Mesenteric fat pad (tissue), 1 donor: ENCODE measurements around the gene RAI2. TPM values are rescaled to one million over a fixed set of nuclear protein-coding genes. Genes with fewer than 3 reads are reported as not detected.

Source experiments
- DNase-seq: peaks from one replicate; pipeline ENCODE4 v3.0.0-alpha.2; 2020; ENCODE audit warnings: low spot score
- total RNA-seq: library from RNA; stranded (reverse); fragmentation: NEBNext Ultra II Directional; extraction: Animal tissue kit (Norgen Biotek cat#: 25700); gene quantifications from one replicate; pipeline ENCODE4 v1.2.1, GENCODE V29; 2021
- donor health status: DM: yes; HTN: yes; CAD: no.

Gene RAI2
- total RNA-seq, 1 donor from 2014 or later: 15.9 TPM

- DNase-seq: no peak
Observed at GRCh38 chrX:17829566-17829965, 31.5 kb downstream of the RAI2 start.

GRCh38 chrX:17828171-17828570, 32.9 kb downstream of the RAI2 start:
- DNase-seq: no peak

DNA sequence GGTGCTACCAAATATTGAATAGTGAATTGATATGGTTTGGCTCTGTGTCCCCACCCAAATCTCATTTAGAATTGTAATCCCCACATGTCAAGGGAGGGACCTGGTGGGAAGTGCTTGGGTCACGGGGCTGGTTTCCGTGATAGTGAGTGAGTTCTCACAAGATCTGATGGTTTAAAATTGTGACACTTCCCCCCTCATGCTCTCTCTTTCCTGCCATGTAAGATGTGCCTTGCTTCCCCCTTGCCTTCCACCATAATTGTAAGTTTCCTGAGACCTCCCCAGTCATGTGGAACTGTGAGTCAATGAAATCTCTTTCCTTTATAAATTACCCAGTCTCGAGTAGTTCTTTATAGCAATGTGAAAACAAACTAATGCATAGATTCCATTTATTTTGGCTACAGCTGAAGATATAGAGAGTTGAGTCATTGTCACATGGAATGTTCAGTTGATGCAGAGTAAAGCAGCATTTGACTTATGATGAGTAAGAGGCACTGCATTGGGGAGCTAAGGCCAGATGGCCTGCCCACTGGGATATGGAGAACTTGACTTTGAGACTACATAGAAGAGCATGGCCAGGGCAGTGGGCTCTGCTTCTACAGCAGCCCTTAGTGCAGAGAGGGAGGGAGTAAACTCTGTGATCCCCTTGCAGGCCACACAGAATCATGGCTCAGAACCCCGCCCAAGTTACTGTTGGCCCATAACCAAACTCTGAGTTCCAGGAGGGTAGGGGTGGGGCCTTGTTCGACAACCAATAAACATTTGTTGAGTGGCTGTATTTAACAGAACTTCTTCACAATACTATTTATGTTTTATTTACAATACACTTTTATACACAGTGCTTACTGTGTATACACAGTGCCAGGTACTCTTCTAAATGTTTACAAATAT, 34.2 kb downstream of the RAI2 start:
- DNase-seq: no peak

- no peak for DNase-seq
Observed at GRCh38 chrX:17824980-17825379, 36.1 kb downstream of the RAI2 start.

DNA sequence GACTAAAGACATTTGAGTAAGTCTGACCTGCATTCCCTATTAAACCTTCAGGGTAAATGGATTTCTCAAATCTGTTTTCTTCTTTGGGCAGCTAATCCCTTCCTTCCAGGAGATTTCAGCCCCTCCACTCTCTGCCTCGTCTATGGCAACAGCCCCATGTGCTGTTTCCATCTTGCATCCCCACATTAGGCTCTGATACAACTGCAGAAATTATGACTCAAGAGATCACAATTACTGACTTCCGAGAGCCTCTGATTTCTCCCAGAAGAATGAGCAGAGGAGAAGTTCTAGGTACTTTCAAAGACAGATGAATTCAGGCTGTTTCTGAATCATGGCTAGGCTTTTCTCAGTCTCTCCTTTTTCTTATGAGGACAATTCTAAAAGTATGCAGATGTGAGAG, 38.7 kb downstream of the RAI2 start:
- no peak for DNase-seq

DNA sequence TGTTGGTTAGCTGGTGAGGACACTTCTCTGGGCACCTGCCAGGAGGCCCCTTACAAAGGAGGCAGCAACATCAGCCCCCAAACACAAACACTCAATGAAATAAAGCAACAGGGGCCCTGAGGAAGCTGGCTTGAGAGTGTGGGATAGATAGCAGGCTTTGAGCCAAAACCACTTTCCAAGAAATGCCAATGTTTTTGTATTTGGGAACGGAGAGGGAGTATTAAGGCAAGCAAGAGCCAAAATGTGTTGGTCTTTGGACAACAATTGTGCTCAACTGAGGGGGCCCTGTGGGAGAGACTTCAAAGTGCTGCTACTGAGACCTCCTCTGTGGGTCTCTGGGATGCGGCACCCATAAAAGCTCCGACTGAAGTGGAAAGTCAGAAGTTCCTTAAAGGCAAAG, 41.0 kb downstream of the RAI2 start:
- DNase-seq: no peak

DNA sequence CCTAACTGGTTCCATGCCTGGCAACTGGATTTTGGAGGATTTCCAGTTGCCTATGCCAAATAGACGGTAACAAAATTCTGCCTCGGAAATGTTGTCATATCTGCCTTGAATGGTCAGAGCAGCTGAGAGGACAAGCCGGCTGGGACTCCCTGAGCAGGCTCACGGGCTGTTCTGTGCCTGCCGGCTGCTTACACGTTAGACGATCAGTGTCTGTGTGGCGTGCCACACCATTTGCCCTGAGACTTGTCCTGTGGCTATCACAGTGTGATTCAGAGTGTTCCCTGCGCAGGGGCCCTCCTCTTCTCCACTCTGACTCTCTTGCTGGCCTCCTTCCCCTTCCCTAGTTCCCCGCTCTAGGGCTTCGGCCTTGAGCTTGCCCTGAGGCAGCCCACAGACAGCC, 42.4 kb downstream of the RAI2 start:
- DNase-seq: no peak

DNA sequence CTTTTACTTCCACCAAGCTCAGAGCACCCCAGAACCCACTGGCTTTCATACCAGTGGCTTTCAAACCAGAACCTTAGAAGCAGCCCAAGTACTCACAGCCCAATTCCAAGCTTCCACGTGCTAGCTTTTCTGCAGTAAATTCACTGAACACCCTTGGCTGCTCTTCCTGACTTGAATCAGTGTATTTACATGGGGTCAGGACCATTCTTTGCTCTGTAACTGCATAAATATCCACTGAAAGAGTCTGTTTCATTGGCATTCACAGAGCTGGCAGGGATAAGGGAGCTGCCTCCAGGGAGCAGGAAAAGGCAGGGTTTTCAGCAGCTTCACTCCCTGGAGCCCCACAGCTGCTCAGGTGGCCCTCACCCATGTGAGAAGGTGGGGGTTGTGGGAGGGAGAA, 43.8 kb downstream of the RAI2 start:
- no peak for DNase-seq

DNA sequence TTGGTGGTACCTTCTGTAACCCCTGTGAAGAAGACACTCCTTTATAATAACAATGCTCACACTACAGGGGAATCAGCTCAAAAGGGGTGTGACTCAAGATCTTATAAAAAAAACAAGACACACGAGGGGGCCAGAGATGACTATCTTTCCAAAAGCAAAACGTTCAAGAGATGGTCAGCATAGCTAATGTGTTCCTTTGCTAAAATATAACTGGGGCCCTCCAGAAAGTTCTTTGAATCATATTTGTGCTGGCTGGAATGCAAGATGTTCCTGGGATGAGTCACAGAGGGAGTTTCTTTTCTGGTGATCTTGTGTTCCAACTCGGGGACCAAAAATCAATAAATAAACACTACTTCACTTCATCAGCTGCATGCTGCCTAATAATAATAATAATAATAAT, 46.5 kb downstream of the RAI2 start:
- DNase-seq: no peak

DNA sequence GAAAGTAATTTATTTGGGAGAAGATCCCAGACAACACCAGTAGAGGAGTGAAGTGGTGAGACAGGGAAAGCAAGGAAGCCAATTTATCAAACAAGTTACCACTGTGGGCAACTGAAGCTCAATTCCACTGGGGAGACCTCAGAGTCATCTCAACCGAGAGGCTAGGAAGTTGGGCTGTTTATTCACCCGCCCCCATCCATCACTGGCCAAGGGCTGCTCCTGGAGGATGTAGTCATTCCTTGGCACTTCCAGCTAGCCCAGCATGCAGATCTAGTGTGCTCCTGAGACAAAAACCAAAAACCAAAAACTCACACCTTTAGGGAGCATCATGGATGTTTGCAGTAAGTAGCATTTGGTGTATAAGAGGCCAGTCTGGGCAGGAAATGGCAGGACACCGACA, 47.0 kb downstream of the RAI2 start:
- no peak for DNase-seq

GRCh38 chrX:17813277-17813676, 47.8 kb downstream of the RAI2 start:
- DNase-seq: no peak

DNA sequence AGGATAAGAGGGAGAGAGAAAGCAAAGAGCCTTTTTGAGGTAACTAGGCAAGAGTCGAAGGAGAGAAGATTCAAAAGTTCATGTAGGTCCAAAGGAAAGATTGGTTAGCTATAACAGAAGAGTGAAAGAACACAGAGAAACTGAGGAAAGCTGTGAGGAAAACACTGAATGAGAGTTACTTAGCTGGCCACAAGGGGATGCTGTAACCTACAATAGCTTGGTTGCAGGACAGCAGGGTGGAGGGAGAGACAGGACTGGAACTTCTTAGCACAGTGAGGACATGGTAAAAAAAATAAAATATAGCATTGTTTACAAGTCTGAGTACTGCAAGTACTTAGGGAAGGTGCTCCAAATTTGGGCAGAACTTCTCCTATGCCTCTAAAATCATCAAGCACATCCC, 48.3 kb downstream of the RAI2 start:
- DNase-seq: no peak

DNA sequence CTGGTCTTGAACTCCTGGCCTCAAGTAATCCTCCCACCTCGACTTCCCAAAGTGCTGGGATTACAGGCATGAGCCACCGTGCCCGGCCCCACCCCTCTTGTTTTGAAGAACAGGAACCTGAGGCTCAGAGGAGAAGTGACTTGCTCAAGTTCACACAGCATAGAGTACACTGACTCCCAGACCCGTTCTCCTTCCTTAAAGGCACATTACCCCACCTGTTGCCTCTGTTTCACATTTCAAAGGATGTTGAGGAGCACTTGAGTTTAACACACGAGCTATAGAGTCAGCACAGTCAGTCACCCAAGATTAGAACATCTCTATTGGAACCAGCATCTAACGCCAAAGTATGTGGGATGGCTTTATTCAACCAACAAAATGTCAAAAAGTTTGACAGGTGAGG, 51.1 kb downstream of the RAI2 start:
- DNase-seq: no peak

DNA sequence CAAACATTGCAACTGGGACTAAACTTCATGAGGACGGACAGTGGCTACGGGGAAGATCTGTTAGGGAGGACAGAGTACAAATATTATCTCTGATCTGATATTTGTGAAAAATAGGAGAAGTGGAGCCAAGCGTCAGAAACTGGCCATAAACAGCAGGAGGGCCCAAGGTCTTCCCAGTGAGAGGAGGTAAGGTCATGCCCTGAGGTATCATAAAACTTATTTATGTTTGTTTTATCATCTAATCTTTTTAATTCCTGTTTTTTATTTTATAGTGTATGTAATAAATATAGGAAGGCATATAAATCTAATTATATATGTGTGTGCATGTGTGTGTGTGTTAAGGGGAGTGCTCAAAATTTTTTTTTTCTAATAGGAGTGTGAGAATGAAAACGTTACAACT, 51.8 kb downstream of the RAI2 start:
- no peak for DNase-seq

GRCh38 chrX:17805120-17805519, 56.0 kb downstream of the RAI2 start:
- no peak for DNase-seq

- no peak for DNase-seq
Observed at GRCh38 chrX:17803449-17803848, 57.6 kb downstream of the RAI2 start.

GRCh38 chrX:17802756-17803155, 58.3 kb downstream of the RAI2 start:
- no peak for DNase-seq

- DNase-seq: no peak
Observed at GRCh38 chrX:17801431-17801830, 59.7 kb downstream of the RAI2 start.

GRCh38 chrX:17798921-17799320, 62.2 kb downstream of the RAI2 start:
- no peak for DNase-seq

DNA sequence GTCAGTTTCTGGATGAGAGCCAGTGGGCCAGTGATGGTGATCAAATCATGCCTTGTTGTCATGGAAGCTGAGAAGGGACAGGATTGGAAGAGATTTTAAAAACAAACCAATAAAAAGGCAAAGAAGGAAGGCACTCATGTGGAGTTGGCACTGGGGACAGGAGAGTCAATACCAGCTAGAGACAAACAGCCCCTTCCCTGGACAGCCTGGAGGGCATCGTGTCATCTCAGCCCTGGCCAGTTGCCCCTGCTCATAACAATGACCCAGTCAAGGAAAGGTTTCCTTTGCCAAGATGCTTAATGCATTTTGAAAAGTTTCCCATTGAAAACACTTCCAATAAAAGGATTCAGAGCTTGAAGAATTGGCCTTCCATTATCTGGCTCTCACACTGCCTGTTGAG, 68.3 kb downstream of the RAI2 start:
- no peak for DNase-seq

GRCh38 chrX:17788956-17789562, 72.0 kb downstream of the RAI2 start:
- no peak for DNase-seq

GRCh38 chrX:17788439-17788838, 72.7 kb downstream of the RAI2 start:
- no peak for DNase-seq

GRCh38 chrX:17787557-17787956, 73.5 kb downstream of the RAI2 start:
- DNase-seq: no peak
